ENCODE results near the gene KLHL21. TPM values are rescaled to one million over a fixed set of nuclear protein-coding genes. Genes with fewer than 3 reads are reported as not detected.

KLHL21 gene
- total and polyA plus RNA-seq, 9 of the 15 experiments (the other 6 are each of a cell fraction or from before 2014, with no cell fraction given), result 2.1 to 42.1 (median 17.5) TPM

GRCh38 chr1:6599141-6599975 is 3.3 kb downstream of the KLHL21 start:
- Histone ChIP-seq H3K4me2 (ENCODE audit: insufficient read depth, low read length) (peak overlapping the region; percentile 72), H3K27me3 (ENCODE audit: control insufficient read depth in 2 of 2, insufficient read depth in 2 of 2, low read length in 2 of 2) (no peaks in the 10 kb centered on the region), H3K4me1 (replicated peaks in 1 of 2; ENCODE audit: control insufficient read depth in 2 of 2, insufficient read depth in 2 of 2, low read length in 2 of 2) (peaks cover 35 to 64% of the 10 kb centered on the region in 2 experiments), H3K4me3 (peak overlapping the region; percentile 28; the same call in 1 of the 2 replicates), H3K36me3 (ENCODE audit: control insufficient read depth, insufficient read depth, low read length) (peaks cover 62% of the 10 kb centered on the region), H3K9ac (ENCODE audit: insufficient read depth in 1 of 2, low read depth in 2 of 2, low read length in 2 of 2) (peak overlapping the region; percentile 79 to 93), H2AFZ (ENCODE audit: low read depth, low read length) (no peak overlapping the region), H3K9me3 (replicated peaks; ENCODE audit: control insufficient read depth, insufficient read depth, low read depth, low read length) (no peaks in the 10 kb centered on the region), H3K27ac (ENCODE audit: extremely low read depth, low read depth, low read length) (peak overlapping the region; percentile 63; the same call in 2 of the 3 replicates), H3K79me2 (ENCODE audit: control insufficient read depth, insufficient read depth, low read length) (peaks cover 74% of the 10 kb centered on the region), H4K20me1 (replicated peaks; ENCODE audit: control insufficient read depth, insufficient read depth, low read length) (peaks cover 50% of the 10 kb centered on the region), H3K9me1 (ENCODE audit: control insufficient read depth, insufficient read depth, low read length) (peaks cover 23% of the 10 kb centered on the region)
- in situ Hi-C loops (cut with MboI) (no loop called here), intact Hi-C loops (cut with micrococcal nuclease) (no loop called here)
- DNase-seq (ENCODE audit: extremely low read depth in 1 of 4, low spot score in 3 of 4), result no peak
- WGBS (ENCODE audit: insufficient coverage, low coverage, missing lambda C conversion rate), result 82% methylated on average over 26 of the region's 31 CpGs
- BruUV-seq (replicated peaks), result no TSS peak
- TF ChIP-seq HNRNPLL (IDR thresholded peaks at IDR 0.05; ENCODE audit: low read depth, low read length, poor library complexity, severe bottlenecking) (no peak), HMGN3 (IDR thresholded peaks at IDR 0.05; ENCODE audit: borderline replicate concordance, extremely low read depth, insufficient read length, low read depth, low read length) (peak; percentile 22), HMG20B (CRISPR knock-in tag; IDR thresholded peaks at IDR 0.05) (no peak), ATF3 (IDR thresholded peaks at IDR 0.05) (peak; percentile 21; the same call in 1 of the 2 replicates), ATF3 (CRISPR knock-in tag; conservative IDR thresholded peaks at IDR 0.05) (no peak), TFAP4 (CRISPR knock-in tag; IDR thresholded peaks at IDR 0.05; ENCODE audit: borderline replicate concordance) (0 out of 2 replicates have a peak, but pooled peaks have one; percentile 14), ZBTB33 (CRISPR knock-in tag; IDR thresholded peaks at IDR 0.05) (peak; percentile 92), POLR2AphosphoS5 (IDR thresholded peaks at IDR 0.05; ENCODE audit: control insufficient read depth, insufficient read depth, low read depth, low read length) (0 out of 2 replicates have a peak, but pooled peaks have one; percentile 17), EGR1 (conservative IDR thresholded peaks at IDR 0.05) (peak; percentile 77), RBFOX2 (IDR thresholded peaks at IDR 0.05; ENCODE audit: low read depth, low read length) (peak; percentile 68), POLR2G (IDR thresholded peaks at IDR 0.05; ENCODE audit: low read depth, low read length) (peak; percentile 53), SPI1 (IDR thresholded peaks at IDR 0.05; ENCODE audit: borderline replicate concordance, low read depth, low read length) (0 out of 2 replicates have a peak, but pooled peaks have one; percentile 42), ZNF121 (CRISPR knock-in tag; conservative IDR thresholded peaks at IDR 0.05) (no peak), XRCC4 (IDR thresholded peaks at IDR 0.05; ENCODE audit: extremely low read depth, insufficient read depth, insufficient read length) (no peak), KAT7 (CRISPR knock-in tag; IDR thresholded peaks at IDR 0.05; ENCODE audit: borderline replicate concordance) (no peak), ZBTB7A (IDR thresholded peaks at IDR 0.05; ENCODE audit: borderline replicate concordance, control insufficient read depth, low read depth, low read length) (0 out of 2 replicates have a peak, but pooled peaks have one; percentile 12), ZNF695 (CRISPR knock-in tag; IDR thresholded peaks at IDR 0.05) (no peak)
- ChIA-PET POLR2A (interaction anchor here (0.5 to 10.7 kb wide), 12 partner anchors 7 to 1213 kb away, joined by 3 to 221 read pairs (median 4); partner anchors contain the start of gene ZBTB48), CTCF (ENCODE audit: low intra/inter-chr PET ratio) (no interaction called here)
- no peak for FAIRE-seq
- no peak for ATAC-seq
